Myocyte (in vitro differentiated cells): ENCODE data around the gene KRT82. TPM values are rescaled to one million over a fixed set of nuclear protein-coding genes. Genes with fewer than 3 reads are reported as not detected.
A peak's percentile ranks its signal among the peaks of the same experiment; 100 is the strongest.
"Not testable (repeated sequence)": the region's sequence is repeated elsewhere in the genome, so short reads cannot be mapped to it uniquely, and the experiment has no call there.

Experiments
- DNase-seq: peaks from one replicate; pipeline ENCODE4 v3.0.0-alpha.2; 2012; ENCODE audit warnings: low read depth
- total RNA-seq: library from RNA; depleted of rRNA; stranded (reverse); fragments of >200 nt; gene quantifications from 2 replicates; pipeline ENCODE4 v1.2.3, GENCODE V29; 2014

KRT82 gene
- total RNA-seq, 1 donor from 2014 or later, result not detected

DNA sequence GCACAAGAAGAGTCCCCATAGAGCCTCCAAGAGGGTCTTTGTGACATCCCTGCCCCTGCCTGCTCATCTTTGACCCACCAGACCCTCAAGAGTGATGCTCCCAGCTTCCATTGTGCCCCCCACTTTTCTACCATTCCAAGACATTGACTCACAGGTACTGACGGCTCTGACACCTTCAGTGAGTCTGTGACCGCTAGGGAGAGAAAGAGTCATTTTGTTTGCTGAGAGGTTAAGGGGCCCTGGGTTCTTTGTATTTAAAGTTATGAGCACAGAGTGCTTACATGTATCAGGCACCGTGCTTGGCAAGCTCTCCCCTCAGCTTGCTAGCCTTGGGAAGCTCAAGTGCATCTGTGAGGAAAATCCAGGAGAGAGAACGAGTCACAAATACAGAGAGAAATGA is 7.1 kb upstream of the KRT82 start:
- DNase-seq, result no peak

DNA sequence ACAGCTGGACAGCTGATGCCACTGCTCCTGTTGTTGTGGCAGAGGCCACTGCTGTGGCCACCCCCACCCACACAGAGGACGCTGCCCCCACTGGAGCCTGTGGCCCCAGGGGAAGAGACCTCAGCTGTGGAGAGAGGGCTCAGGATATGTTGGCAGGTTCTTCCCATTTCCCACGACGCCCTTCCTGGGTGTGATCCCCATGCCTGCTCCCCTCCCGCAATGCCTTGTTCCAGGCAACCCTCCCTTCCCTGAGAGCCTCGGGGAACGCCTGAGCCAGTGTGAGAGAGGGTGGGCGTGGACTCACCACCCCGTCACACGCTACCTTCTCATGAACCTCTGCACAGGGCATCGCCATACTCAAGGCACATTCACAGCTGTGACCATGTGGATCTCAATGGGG is 5.7 kb upstream of the KRT82 start:
- DNase-seq, result no peak

DNA sequence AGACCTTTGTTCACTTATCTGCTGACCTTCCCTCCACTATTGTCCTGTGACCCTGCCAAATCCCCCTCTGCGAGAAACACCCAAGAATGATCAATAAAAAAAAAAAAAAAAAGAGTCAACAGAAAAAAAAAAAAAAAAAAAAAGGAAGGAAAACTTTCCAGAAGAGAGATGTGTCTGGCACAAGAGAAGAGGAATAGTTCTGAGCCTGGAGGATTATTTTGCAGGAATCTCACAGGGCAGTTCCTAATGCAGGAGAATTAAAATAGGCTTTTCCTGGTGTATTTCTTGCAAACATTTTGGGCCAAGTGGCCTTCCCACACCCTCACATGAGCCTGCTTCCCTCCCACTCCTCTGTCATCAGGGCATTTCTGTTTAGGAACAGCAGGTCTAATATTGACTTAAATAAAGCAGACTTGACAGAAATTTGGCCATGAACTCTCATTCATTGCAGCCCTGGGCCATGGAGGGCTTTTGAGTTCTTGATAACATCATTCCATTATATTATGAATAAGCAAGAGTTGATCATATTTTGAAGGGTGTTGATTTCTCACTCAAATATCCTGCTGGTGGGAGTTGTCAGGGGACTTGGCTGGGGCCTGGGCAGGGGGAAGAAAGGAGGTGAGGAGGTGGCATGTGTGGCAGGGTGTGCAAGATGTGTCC is 4.6 kb upstream of the KRT82 start:
- DNase-seq, result not testable (repeated sequence)

GRCh38 chr12:52407918-52408317 is 1.8 kb upstream of the KRT82 start:
- DNase-seq, result no peak

- no peak for DNase-seq
These were observed 1.2 kb downstream of the KRT82 start for GRCh38 chr12:52404951-52405350.

- no peak for DNase-seq
These were observed 2.6 kb downstream of the KRT82 start for GRCh38 chr12:52403561-52403960.

GRCh38 chr12:52402873-52403540 is 3.1 kb downstream of the KRT82 start:
- DNase-seq, result no peak

DNA sequence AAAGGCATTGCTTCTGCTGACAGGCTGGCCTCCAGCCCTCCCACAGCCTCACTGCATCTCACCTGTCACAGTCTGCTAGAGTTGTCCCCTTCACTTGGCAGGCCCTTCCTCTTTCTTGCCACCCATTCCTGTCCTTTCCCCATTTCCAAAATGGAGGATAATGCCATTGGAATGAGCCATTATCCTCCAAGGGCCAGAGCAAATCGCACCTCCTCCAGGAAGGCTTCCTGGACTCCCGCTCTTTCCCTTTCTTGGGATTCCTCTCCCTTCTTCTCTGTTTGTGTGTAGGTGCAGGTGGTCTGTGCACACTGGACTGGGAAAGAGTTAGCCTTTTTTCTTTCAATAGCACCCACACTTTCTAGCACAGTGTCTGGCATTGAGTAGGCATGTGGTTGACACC is 3.8 kb downstream of the KRT82 start:
- DNase-seq, result no peak

DNA sequence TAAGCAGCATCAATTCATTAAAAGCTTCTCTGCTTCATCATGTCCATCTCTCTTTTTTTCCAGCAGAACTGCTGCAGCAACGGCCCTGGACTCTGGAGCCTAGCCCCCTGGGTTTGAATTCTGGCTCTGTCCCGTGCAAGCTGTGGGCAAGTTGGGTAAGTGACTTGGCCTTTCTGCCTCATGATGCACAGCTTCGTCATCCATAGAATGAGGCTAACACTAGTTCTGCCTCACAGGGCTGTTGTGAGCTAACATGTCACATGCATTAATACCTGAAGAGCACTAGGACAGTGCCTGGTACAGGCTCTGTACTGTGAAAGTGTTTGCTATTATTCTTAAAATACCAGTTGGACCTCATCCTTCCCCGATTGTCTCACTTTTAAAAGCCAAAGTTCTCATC is 4.2 kb downstream of the KRT82 start:
- DNase-seq, result no peak

DNA sequence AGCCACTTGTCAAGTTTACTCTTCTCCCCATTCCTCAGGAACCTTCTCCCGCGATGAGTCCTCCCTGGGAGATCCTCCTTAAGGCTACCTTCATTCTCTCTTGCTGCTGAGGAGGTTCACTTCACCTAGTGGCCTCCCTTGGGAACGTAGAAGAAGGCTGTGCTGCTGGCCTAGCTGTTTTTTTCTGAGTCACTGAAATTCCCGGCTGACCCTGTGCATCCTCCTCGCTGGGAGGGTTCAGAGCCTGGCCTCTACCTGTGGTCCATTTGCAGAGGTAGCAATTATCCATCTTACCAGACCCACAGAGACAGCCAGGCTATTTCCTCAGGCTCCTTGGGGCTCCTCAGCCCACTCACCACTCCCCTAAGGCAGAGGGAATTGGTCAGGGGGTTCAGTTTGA is 4.6 kb downstream of the KRT82 start:
- no peak for DNase-seq

DNA sequence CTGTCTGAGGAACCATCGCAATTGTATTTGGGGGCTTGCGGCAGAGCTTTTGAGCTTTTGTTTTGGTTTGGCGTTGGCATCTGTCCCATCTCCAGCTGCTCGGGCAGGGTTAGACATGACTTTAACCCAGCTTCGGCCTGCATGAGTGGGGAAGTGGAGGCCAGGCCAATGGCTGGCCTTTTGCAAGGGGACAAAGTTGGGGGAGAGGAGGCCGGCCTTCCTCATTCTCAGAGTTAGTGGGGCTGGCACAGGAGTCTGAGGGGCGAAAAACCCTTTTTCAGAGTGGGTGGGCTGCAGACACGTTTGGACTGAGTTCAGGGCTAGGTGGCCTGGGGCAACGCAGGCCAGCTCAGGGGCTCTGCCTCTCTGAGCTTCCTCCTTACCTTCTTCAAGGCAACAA is 5.2 kb downstream of the KRT82 start:
- no peak for DNase-seq

- DNase-seq, result no peak
These were observed 6.4 kb downstream of the KRT82 start for GRCh38 chr12:52399756-52400155.

DNA sequence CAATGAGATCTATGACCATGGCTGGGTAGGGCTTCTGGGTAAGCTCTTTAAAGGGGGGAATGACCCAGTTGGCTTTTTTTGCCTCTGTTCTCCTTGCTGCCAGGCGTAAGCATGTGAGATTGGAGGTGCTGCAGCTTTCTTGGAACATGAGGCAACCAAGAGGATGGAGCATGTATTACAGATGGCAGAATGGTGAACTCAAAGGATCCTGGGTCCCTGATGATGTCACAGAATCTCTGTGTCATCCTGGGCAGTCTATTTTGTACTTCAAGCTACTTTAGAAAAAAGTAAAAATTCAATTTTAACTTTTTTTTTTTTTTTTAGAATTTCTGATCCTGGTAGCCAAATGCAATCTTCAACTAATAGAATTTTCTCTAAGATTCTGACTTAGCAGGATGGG is 8.0 kb downstream of the KRT82 start:
- no peak for DNase-seq

- DNase-seq, result no peak
These were observed 9.5 kb downstream of the KRT82 start for GRCh38 chr12:52396656-52397055.

GRCh38 chr12:52395761-52396434 is 10.2 kb downstream of the KRT82 start:
- DNase-seq, result no peak

DNA sequence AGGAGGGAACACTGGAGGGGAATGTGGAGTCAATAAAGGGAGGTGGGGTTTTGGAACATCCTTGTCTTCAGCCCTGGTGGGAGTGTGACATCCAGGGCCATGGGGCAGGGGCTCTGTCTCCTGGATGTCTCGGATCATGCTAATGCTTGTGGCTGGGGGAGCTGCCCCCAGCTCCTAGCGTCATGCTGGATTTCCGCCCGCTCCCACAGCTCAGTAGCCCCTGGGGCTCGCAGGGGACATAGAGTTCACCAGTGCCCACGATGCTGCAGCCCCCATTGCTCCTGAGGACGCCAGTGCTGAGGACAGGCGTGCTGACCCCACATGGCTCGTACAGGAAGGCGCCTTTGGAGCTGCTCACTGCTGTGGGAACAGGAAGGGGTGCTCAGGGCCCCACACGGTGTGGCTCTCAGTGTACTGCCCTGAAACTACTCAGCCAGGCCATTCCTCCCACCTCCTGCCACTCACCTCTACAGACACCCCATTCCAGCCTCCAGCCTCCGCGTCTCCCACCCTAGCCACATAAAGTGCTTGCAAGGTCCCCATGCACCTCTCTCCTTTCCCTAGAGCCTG is 11.2 kb downstream of the KRT82 start:
- DNase-seq, result no peak

GRCh38 chr12:52392465-52393007 is 13.6 kb downstream of the KRT82 start:
- no peak for DNase-seq

GRCh38 chr12:52391618-52392002 is 14.5 kb downstream of the KRT82 start:
- DNase-seq, result peak; percentile 86

GRCh38 chr12:52390739-52391617 is 15.2 kb downstream of the KRT82 start:
- DNase-seq, result peak; percentile 35

GRCh38 chr12:52389313-52390207 is 16.6 kb downstream of the KRT82 start:
- DNase-seq, result peak; percentile 73
